NCI-H226 (cell line): Measurements from ENCODE around the gene ALOX15.
"Not testable (repeated sequence)": the region's sequence is repeated elsewhere in the genome, so short reads cannot be mapped to it uniquely, and the experiment has no call there.

Source experiments
- DNase-seq: peaks from one replicate; pipeline ENCODE4 v3.0.0-alpha.2; 2015

The ALOX15 gene

GRCh38 chr17:4610656-4611055 is 30.8 kb downstream of the ALOX15 start:
- no peak for DNase-seq

- DNase-seq: no peak
Observed at GRCh38 chr17:4610162-4610561, 31.3 kb downstream of the ALOX15 start.

- no peak for DNase-seq
Observed at GRCh38 chr17:4609761-4610160, 31.7 kb downstream of the ALOX15 start.

GRCh38 chr17:4607773-4608187 is 33.7 kb downstream of the ALOX15 start:
- DNase-seq: peak; percentile 37

- DNase-seq: no peak
Observed at GRCh38 chr17:4607261-4607741, 34.2 kb downstream of the ALOX15 start.

GRCh38 chr17:4605826-4606225 is 35.7 kb downstream of the ALOX15 start:
- DNase-seq: no peak

GRCh38 chr17:4604736-4605135 is 36.7 kb downstream of the ALOX15 start:
- DNase-seq: not testable (repeated sequence)

- no peak for DNase-seq
Observed at GRCh38 chr17:4604111-4604644, 37.3 kb downstream of the ALOX15 start.

- DNase-seq: no peak
Observed at GRCh38 chr17:4602041-4602440, 39.4 kb downstream of the ALOX15 start.

- DNase-seq: no peak
Observed at GRCh38 chr17:4601326-4601725, 40.2 kb downstream of the ALOX15 start.

GRCh38 chr17:4600563-4600962 is 40.9 kb downstream of the ALOX15 start:
- DNase-seq: no peak

GRCh38 chr17:4599505-4600281 is 41.8 kb downstream of the ALOX15 start:
- DNase-seq: peak; percentile 82

- no peak for DNase-seq
Observed at GRCh38 chr17:4598776-4599504, 42.5 kb downstream of the ALOX15 start.

GRCh38 chr17:4597975-4598374 is 43.5 kb downstream of the ALOX15 start:
- DNase-seq: no peak

- DNase-seq: no peak
Observed at GRCh38 chr17:4596636-4597380, 44.7 kb downstream of the ALOX15 start.

GRCh38 chr17:4595685-4596342 is 45.7 kb downstream of the ALOX15 start:
- not testable (repeated sequence) for DNase-seq

GRCh38 chr17:4594931-4595684 is 46.4 kb downstream of the ALOX15 start:
- no peak for DNase-seq

- DNase-seq: no peak
Observed at GRCh38 chr17:4594406-4594805, 47.1 kb downstream of the ALOX15 start.

GRCh38 chr17:4593021-4593421 is 48.5 kb downstream of the ALOX15 start:
- DNase-seq: no peak

GRCh38 chr17:4592240-4593005 is 49.1 kb downstream of the ALOX15 start:
- no peak for DNase-seq

- peak; percentile 62 for DNase-seq
Observed at GRCh38 chr17:4591529-4591928, 49.9 kb downstream of the ALOX15 start.
